Ishikawa (cell line): ENCODE data around the gene MBLAC2.

Source experiments
- CREB1 ChIP-seq: IDR thresholded peaks from 2 replicates; pipeline ENCODE4 v1.6.1; 2012; ENCODE audit warnings: low read depth
- FOXM1 ChIP-seq: IDR thresholded peaks from 2 replicates; pipeline ENCODE4 v1.6.1; 2012; ENCODE audit warnings: low read depth, borderline replicate concordance
- MAX ChIP-seq: IDR thresholded peaks from 2 replicates; pipeline ENCODE4 v1.6.1; 2012
- TAF1 ChIP-seq: IDR thresholded peaks from 2 replicates; pipeline ENCODE4 v1.6.1; 2012; ENCODE audit warnings: low read depth, mild to moderate bottlenecking
- TCF12 ChIP-seq: IDR thresholded peaks from 2 replicates; pipeline ENCODE4 v1.6.1; 2012; ENCODE audit warnings: low read depth
- TEAD4 ChIP-seq: IDR thresholded peaks from 2 replicates; pipeline ENCODE4 v1.6.1; 2012
- USF1 ChIP-seq: IDR thresholded peaks from 2 replicates; pipeline ENCODE4 v1.6.1; 2012
- YY1 ChIP-seq: IDR thresholded peaks from 2 replicates; pipeline ENCODE4 v1.6.1; 2012; ENCODE audit warnings: low read depth
- ZBTB7A ChIP-seq: IDR thresholded peaks from 2 replicates; pipeline ENCODE4 v1.6.1; 2012; ENCODE audit warnings: low read depth
- TF ChIP-seq, protein P1 (sequence below): IDR thresholded peaks from 2 replicates; pipeline ENCODE4 v1.6.1; 2012; ENCODE audit warnings: low read depth, mild to moderate bottlenecking

The MBLAC2 gene

GRCh38 chr5:90409318-90410177, 65.0 kb downstream of the MBLAC2 start, which contains the start of gene CETN3:
Gene CETN3, minus strand, starts transcription at chr5:90409756. Its CDS starts 95 bp downstream, at chr5:90409661.
- TF ChIP-seq USF1: peak; percentile 9; the same call in 1 of the 2 replicates
- TF ChIP-seq CREB1: no peak
- TF ChIP-seq TCF12: no peak
- peak; percentile 39; the same call in 1 of the 2 replicates for TF ChIP-seq TEAD4
- TF ChIP-seq, protein P1, sequence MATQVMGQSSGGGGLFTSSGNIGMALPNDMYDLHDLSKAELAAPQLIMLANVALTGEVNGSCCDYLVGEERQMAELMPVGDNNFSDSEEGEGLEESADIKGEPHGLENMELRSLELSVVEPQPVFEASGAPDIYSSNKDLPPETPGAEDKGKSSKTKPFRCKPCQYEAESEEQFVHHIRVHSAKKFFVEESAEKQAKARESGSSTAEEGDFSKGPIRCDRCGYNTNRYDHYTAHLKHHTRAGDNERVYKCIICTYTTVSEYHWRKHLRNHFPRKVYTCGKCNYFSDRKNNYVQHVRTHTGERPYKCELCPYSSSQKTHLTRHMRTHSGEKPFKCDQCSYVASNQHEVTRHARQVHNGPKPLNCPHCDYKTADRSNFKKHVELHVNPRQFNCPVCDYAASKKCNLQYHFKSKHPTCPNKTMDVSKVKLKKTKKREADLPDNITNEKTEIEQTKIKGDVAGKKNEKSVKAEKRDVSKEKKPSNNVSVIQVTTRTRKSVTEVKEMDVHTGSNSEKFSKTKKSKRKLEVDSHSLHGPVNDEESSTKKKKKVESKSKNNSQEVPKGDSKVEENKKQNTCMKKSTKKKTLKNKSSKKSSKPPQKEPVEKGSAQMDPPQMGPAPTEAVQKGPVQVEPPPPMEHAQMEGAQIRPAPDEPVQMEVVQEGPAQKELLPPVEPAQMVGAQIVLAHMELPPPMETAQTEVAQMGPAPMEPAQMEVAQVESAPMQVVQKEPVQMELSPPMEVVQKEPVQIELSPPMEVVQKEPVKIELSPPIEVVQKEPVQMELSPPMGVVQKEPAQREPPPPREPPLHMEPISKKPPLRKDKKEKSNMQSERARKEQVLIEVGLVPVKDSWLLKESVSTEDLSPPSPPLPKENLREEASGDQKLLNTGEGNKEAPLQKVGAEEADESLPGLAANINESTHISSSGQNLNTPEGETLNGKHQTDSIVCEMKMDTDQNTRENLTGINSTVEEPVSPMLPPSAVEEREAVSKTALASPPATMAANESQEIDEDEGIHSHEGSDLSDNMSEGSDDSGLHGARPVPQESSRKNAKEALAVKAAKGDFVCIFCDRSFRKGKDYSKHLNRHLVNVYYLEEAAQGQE: 0 out of 2 replicates have a peak, but pooled peaks have one; percentile 6
- TF ChIP-seq YY1: peak; percentile 90
- TF ChIP-seq MAX: peak; percentile 88
- TF ChIP-seq ZBTB7A: peak; percentile 43; the same call in 1 of the 2 replicates
- TF ChIP-seq TAF1: peak; percentile 94

DNA sequence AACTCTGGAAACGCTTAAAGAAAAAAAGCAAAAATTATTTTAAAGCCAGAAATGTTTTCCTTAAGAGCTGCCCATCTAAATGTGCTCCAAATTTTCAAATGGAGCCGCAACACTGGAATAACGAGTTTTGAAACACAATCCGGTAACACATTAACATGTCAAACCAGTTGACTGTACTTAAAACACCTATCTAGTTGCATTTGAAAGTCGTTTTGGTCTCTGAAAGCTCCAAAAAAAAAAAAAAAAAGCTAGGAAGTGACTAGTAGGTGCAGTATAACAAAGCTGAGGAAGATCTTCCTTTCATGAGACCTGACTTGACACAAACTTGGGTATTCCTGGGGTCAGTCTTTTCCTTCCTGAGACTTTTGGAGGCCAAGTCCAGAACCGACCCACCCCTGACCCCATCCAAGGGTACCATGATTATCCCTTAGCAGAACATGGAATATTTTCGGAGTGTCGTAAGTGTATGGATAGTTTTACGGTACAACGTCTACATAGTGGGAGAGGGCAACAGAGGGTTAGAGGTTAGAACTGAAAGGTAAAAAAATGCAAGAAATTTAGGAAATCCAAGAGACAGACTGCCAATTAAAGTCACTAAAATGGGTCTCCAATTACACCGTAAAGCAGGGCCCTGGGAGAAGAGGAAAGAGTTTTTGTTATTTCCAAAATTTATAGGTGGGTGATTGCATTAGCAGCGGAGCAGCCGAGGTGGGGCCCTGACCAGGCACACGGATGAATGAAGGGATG, 65.8 kb downstream of the MBLAC2 start:
- TF ChIP-seq FOXM1: peak; percentile 55; the same call in 1 of the 2 replicates
- TF ChIP-seq, protein P1: no peak
